Progenitor cell of endocrine pancreas (in vitro differentiated cells): ENCODE measurements around the gene OTUD5. TPM values are rescaled to one million over a fixed set of nuclear protein-coding genes. Genes with fewer than 3 reads are reported as not detected.

Experiments used
- DNase-seq: peaks from one replicate; pipeline ENCODE4 v3.0.0; 2021; ENCODE audit warnings: low spot score; ENCODE audit not compliant: unreplicated experiment
- H3K27ac Mint-ChIP-seq: 2 replicates; pipeline ENCODE4 v1.8.0; 2021; ENCODE audit warnings: mild to moderate bottlenecking, moderate library complexity, mixed read lengths
- H3K27me3 Mint-ChIP-seq: 2 replicates; pipeline ENCODE4 v1.8.0; 2021; ENCODE audit warnings: mixed read lengths
- H3K36me3 Mint-ChIP-seq: 2 replicates; pipeline ENCODE4 v1.8.0; 2022; ENCODE audit warnings: mixed read lengths; ENCODE audit not compliant: insufficient read depth
- H3K4me1 Mint-ChIP-seq: 2 replicates; pipeline ENCODE4 v1.8.0; 2021; ENCODE audit warnings: low read depth, mixed read lengths
- H3K4me3 Mint-ChIP-seq: 2 replicates; pipeline ENCODE4 v1.8.0; 2021; ENCODE audit warnings: low read depth, mild to moderate bottlenecking, moderate library complexity, mixed read lengths
- H3K9me3 Mint-ChIP-seq: 2 replicates; pipeline ENCODE4 v1.8.0; 2021; ENCODE audit warnings: low read depth, mixed read lengths
- CTCF ChIP-seq: fragments of 200-600 bp; sonication (generic); IDR thresholded peaks from one replicate; pipeline ENCODE4 v1.5.0; 2021; ENCODE audit warnings: antibody characterized with exemption, mild to moderate bottlenecking; ENCODE audit not compliant: unreplicated experiment
- total RNA-seq: library from RNA; stranded (reverse); gene quantifications from 2 replicates; pipeline ENCODE4 v1.2.1, GENCODE V29; 2021

Gene OTUD5
- total RNA-seq, 1 donor from 2014 or later: 53.3 TPM

GRCh38 chrX:48940404-48940955 lies 16.9 kb downstream of the OTUD5 start:
- H3K4me3 Mint-ChIP-seq: no peak overlapping the region
- no peak for TF ChIP-seq CTCF
- H3K9me3 Mint-ChIP-seq: peaks cover 10% of the 10 kb centered on the region
- H3K27me3 Mint-ChIP-seq: no peaks in the 10 kb centered on the region
- no peaks in the 10 kb centered on the region for H3K4me1 Mint-ChIP-seq
- no peak for DNase-seq
- peaks cover 3% of the 10 kb centered on the region for H3K36me3 Mint-ChIP-seq
- no peak overlapping the region for H3K27ac Mint-ChIP-seq

- Mint-ChIP-seq H3K4me3 (no peak overlapping the region), H3K9me3 (peaks cover 10% of the 10 kb centered on the region), H3K27me3 (no peaks in the 10 kb centered on the region), H3K36me3 (peaks cover 5% of the 10 kb centered on the region), H3K4me1 (no peaks in the 10 kb centered on the region), H3K27ac (no peak overlapping the region)
- no peak for TF ChIP-seq CTCF
- no peak for DNase-seq
These were observed 17.7 kb downstream of the OTUD5 start for GRCh38 chrX:48939524-48940228.

GRCh38 chrX:48938721-48939425 lies 18.5 kb downstream of the OTUD5 start:
- Mint-ChIP-seq H3K9me3 (peaks cover 10% of the 10 kb centered on the region), H3K27ac (no peak overlapping the region), H3K4me3 (no peak overlapping the region), H3K36me3 (peaks cover 6% of the 10 kb centered on the region), H3K4me1 (no peaks in the 10 kb centered on the region), H3K27me3 (no peaks in the 10 kb centered on the region)
- no peak for TF ChIP-seq CTCF
- no peak for DNase-seq

- no peak overlapping the region for H3K27ac Mint-ChIP-seq
- no peak overlapping the region for H3K4me3 Mint-ChIP-seq
- H3K9me3 Mint-ChIP-seq: peaks cover 13% of the 10 kb centered on the region
- H3K27me3 Mint-ChIP-seq: no peaks in the 10 kb centered on the region
- no peak for TF ChIP-seq CTCF
- H3K4me1 Mint-ChIP-seq: no peaks in the 10 kb centered on the region
- peaks cover 9% of the 10 kb centered on the region for H3K36me3 Mint-ChIP-seq
- DNase-seq: no peak
These were observed 20.1 kb downstream of the OTUD5 start for GRCh38 chrX:48937054-48937907.
